Measurements from ENCODE around the gene NAP1L4. TPM values are rescaled to one million over a fixed set of nuclear protein-coding genes. Genes with fewer than 3 reads are reported as not detected.
"Not testable (repeated sequence)": the region's sequence is repeated elsewhere in the genome, so short reads cannot be mapped to it uniquely, and the experiment has no call there.

The NAP1L4 gene
- total RNA-seq, 2 experiments from 2014 or later, result 235 to 251 TPM

DNA sequence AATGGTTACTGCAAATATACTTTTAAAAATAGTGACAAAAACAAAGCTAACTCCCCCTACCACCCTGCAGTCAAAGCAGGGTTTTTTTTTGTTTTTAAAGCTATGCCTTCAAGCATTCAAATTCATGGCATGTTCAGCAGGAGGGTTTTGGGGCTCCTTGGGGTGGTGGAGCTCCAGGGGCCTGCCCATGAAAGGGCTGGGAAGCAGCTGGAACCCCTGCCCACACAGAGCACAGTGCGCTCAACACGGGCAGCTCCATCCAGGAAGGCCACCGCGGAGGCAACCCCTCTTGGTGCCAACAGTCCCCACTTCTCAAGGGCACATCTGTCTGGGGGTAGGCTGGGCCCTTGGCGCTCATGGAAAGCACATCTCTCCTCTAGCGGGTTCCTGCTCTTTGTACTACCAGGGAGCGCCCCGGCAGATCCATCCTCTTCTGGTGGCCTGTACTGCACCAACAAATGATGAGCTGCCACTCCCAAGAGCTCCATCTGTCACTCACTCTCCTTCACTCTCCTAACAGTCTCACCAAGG is 46.3 kb downstream of the NAP1L4 start:
- POLR2A ChIA-PET, result interaction anchor here (0.6 kb wide), 1 partner anchor 460 kb away, joined by 4 read pairs; no protein-coding TSS in a partner anchor
- CTCF ChIA-PET, result interaction anchor here (1.0 to 2.5 kb wide), 11 partner anchors 16 to 414 kb away, joined by 3 to 8 read pairs (median 3); no protein-coding TSS in a partner anchor

GRCh38 chr11:2945031-2945756 is 46.9 kb downstream of the NAP1L4 start:
- CTCF ChIA-PET, result interaction anchor here (1.0 to 2.5 kb wide), 10 partner anchors 15 to 413 kb away, joined by 3 to 8 read pairs (median 4); no protein-coding TSS in a partner anchor
- POLR2A ChIA-PET, result interaction anchor here (0.6 kb wide), 1 partner anchor 461 kb away, joined by 4 read pairs; no protein-coding TSS in a partner anchor

DNA sequence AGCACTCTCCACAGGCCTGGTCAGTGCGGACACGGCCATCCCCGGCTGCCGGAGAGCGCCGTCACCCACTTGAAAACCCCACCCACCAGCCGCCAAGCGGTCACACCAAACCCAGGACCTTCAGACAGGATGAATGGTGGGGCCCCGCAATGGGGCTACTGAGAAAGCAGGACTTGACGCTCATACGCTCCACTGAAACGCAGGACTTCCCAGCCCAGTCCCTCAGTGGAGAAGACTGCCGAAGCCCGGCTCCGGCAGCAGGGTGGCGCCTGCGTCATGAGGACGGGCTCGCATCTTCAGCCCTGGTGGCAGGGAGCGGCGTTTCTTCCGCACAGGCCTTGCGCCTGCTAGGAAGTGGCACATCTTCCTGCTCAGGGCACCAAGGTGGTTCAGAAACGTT is 47.6 kb downstream of the NAP1L4 start:
- ChIA-PET POLR2A (no interaction called here), CTCF (interaction anchor here (1.2 kb wide), 1 partner anchor 14 kb away, joined by 4 read pairs; no protein-coding TSS in a partner anchor)

GRCh38 chr11:2943711-2944118 is 48.4 kb downstream of the NAP1L4 start:
- POLR2A ChIA-PET, result interaction anchor here (0.5 kb wide), 1 partner anchor 637 kb away, joined by 4 read pairs; no protein-coding TSS in a partner anchor
- CTCF ChIA-PET, result interaction anchor here (0.7 to 0.8 kb wide), 2 partner anchors 13 to 15 kb away, joined by 3 read pairs; partner anchors contain the start of gene PHLDA2

- CTCF ChIA-PET, result interaction anchor here (0.7 to 1.3 kb wide), 3 partner anchors 14 to 53 kb away, joined by 3 to 5 read pairs (median 3); partner anchors contain the start of gene PHLDA2
- POLR2A ChIA-PET, result interaction anchor here (0.5 to 1.4 kb wide), 2 partner anchors 14 to 637 kb away, joined by 3 to 4 read pairs; partner anchors contain the start of gene PHLDA2
Observed at GRCh38 chr11:2942872-2943710, 49.0 kb downstream of the NAP1L4 start.

GRCh38 chr11:2942447-2942846 is 49.7 kb downstream of the NAP1L4 start:
- ChIA-PET CTCF (interaction anchor here (1.3 to 1.8 kb wide), 2 partner anchors 13 to 53 kb away, joined by 5 to 10 read pairs; partner anchors contain the start of gene PHLDA2), POLR2A (interaction anchor here (0.8 to 1.4 kb wide), 2 partner anchors 9 to 13 kb away, joined by 3 read pairs; partner anchors contain the start of gene PHLDA2)

DNA sequence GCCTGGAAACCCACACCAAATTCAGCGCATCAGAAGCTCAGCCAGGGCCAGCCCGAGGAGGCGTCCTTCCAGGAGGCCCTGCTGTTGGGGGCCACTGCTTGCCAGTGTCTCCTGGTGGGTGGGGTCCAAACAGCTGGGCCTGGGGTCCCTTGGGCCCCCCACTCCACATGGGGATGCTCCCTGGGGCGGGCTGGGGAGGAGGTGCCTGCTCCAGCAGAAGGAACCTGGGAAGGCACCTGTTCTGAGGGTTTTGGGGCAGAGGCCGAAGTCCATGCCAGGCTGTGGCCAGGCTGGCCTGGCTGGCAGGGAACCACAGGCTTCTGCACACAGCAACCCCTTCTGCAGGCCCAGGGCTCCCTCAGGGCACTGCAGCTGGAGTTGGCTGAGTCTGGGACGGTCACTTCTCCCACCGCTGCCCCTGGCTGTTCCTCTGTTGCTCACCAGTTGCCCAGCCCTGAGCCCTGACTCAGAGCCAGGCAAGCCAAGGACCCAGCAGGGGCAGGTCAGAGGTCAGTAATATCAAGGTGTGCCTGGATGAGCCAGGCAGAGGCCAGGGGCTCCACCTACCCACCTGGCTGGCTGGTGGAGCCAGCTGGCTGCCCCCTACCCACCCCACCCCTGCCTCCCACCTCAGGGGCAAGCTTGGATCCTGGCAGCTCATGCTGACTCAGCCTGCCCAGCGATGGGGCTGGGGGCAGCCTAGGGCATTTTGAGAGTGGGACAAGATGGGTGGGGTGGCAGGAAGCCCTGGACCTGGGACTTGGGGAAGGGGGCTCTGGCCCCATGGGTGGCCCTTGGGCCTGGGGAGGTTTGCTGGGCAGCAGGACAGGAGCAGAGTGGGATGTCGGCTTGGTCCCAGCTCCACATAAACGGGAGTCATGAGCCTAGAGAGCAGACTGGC is 51.0 kb downstream of the NAP1L4 start:
- POLR2A ChIA-PET, result interaction anchor here (1.4 kb wide), 1 partner anchor 12 kb away, joined by 3 read pairs; the partner anchor contains the start of gene PHLDA2
- CTCF ChIA-PET, result interaction anchor here (1.8 kb wide), 1 partner anchor 11 kb away, joined by 10 read pairs; the partner anchor contains the start of gene PHLDA2

GRCh38 chr11:2940147-2940920 is 51.8 kb downstream of the NAP1L4 start:
- CTCF ChIA-PET, result interaction anchor here (1.8 to 1.9 kb wide), 2 partner anchors 10 kb away, joined by 4 to 10 read pairs; partner anchors contain the start of gene PHLDA2

DNA sequence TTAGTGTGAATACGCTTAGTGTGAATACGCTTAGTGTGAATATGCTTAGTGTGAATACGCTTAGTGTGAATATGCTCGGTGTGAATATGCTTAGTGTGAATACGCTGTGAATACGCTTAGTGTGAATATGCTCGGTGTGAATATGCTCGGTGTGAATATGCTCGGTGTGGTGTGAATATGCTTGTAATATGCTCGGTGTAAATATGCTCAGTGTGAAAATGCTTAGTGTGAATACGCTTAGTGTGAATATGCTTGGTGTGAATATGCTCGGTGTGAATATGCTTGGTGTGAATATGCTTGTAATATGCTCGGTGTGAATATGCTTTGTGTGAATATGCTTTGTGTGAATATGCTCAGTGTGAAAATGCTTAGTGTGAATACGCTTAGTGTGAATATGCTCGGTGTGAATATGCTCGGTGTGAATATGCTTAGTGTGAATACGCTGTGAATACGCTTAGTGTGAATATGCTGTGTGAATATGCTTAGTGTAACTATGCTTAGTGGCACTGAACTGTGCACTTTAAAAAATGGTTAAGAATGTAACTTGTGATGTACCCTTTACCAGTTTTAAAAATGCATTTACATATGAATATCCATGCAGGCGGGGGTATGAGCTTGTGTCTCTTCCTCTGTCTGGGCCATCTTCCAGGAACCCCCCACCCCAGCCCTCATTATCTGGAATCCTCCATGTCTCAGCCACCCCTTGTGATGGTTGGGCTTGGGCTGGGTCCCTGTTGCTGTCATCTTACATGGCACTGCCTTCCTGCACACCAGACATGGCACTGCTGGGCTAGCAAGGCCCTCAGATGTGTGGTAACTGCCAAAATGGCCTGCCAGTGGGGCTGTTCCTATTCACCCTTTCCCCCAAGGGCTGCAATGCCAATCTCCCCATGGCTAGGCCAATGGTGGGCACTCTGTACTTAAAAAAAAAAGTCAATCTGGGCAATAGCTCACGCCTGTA is 53.4 kb downstream of the NAP1L4 start:
- CTCF ChIA-PET, result interaction anchor here (0.8 to 1.9 kb wide), 2 partner anchors 8 to 153 kb away, joined by 3 to 4 read pairs; no protein-coding TSS in a partner anchor
- POLR2A ChIA-PET, result not testable (repeated sequence)

More at GRCh38 chr11:2940147-2940920, 51.8 kb downstream of the NAP1L4 start:
- POLR2A ChIA-PET, result no interaction called here

GRCh38 chr11:2937641-2938457 is 54.3 kb downstream of the NAP1L4 start:
- POLR2A ChIA-PET, result interaction anchor here (0.7 kb wide), 1 partner anchor 49 kb away, joined by 8 read pairs; no protein-coding TSS in a partner anchor
- CTCF ChIA-PET, result not testable (repeated sequence)

DNA sequence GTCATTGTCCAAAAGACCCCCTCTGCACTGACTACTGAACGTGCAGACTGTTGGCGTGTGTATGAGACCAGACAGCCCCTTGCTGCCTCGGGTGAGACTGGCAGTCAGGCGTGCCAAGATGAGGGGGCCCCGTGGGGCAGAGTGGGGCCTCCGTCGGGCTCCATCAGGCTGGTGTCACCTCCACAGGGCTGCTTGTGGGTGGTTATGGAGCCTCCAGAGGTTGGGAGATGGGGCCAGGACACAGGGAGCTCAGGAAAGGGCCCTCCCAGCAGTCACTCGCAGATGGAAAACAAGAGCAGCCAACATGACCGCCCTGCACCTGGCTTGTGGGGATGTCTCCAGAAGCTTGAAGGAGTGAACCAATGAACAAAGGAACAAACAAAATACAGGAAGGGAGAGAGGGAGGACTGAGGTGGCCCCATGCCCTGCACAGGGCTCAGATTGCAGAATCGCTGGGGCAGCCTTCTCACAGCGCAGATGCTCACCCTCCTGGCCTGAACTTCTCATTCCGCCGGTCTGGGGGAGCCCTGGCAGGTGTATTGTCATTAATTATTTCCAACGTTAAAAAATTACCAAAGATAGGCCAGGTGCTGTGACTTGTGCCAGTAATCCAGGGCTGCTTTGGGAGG is 57.4 kb downstream of the NAP1L4 start:
- ChIA-PET CTCF (no interaction called here), POLR2A (interaction anchor here (1.1 kb wide), 1 partner anchor 7 kb away, joined by 3 read pairs; no protein-coding TSS in a partner anchor)

DNA sequence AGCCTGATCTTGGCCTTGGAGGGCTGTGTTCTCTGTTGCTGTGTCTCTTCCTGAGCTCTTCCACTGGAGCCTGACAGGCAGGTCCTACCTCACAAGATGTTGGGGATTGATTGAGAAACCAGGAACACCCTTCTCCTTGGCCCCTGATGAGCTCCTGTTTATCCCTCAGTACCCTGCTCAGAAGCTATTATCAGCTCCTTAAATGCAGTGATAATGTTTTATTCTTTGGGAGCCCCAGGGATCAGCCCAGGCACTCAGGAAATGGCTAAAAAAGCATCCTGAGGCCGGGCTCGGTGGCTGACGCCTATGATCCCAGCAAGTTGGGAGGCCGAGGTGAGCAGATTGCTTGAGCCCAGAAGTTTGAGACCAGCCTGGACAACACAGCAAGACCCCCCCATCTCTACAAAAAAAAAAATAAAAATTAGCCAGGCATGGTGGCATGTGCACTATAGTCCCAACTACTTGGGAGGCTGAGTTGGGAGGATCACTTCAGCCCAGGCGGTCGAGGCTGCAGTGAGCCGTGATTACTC is 58.0 kb downstream of the NAP1L4 start:
- CTCF ChIA-PET, result interaction anchor here (1.8 to 5.5 kb wide), 2 partner anchors 158 to 402 kb away, joined by 6 to 39 read pairs; no protein-coding TSS in a partner anchor
- POLR2A ChIA-PET, result interaction anchor here (0.6 to 1.1 kb wide), 2 partner anchors 8 to 47 kb away, joined by 3 read pairs; no protein-coding TSS in a partner anchor

DNA sequence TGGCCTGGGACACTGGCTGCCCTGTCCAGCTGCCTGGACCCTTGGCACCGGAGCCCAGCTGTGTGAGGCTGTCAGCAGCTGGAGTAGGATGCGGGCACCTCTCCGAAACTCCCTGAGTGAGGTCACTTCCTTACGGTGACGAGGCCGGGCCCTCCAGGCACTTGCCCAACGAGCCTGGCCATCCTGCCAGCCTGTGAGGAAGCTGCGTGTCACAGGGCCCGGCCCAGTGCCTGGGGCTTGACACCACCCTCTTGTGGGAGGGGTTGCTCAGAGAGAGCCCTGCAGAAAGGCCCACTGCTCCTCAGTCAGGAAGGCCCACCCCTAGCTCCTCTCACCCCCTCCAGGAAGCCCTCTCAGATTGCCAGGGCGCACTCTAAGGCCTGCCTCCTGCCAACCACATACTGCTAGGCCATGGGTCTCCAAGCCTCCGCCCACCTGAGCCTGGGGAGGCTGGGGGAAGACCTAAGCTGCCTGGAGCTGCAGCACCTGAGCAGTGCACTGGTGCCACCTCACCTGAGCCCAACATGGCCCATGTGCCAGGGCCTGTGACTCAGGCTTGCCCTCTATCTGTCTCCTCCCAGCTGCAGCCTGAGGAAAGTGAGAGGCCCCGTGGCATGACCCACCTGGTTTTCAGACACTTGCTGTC is 58.6 kb downstream of the NAP1L4 start:
- ChIA-PET POLR2A (interaction anchor here (0.6 to 1.1 kb wide), 2 partner anchors 9 to 46 kb away, joined by 3 read pairs; no protein-coding TSS in a partner anchor), CTCF (interaction anchor here (1.8 to 5.5 kb wide), 2 partner anchors 158 to 401 kb away, joined by 6 to 39 read pairs; no protein-coding TSS in a partner anchor)

- ChIA-PET CTCF (interaction anchor here (1.3 to 5.5 kb wide), 3 partner anchors 41 to 401 kb away, joined by 3 to 39 read pairs (median 6); no protein-coding TSS in a partner anchor), POLR2A (no interaction called here)
Observed at GRCh38 chr11:2932850-2933251, 59.3 kb downstream of the NAP1L4 start.
